Measurements from ENCODE around the gene ARHGEF3. TPM values are rescaled to one million over a fixed set of nuclear protein-coding genes. Genes with fewer than 3 reads are reported as not detected.
A peak's percentile ranks its signal among the peaks of the same experiment; 100 is the strongest.
"Not testable (repeated sequence)": the region's sequence is repeated elsewhere in the genome, so short reads cannot be mapped to it uniquely, and the experiment has no call there.

Gene ARHGEF3
- total and polyA plus RNA-seq, 3 experiments from 2014 or later = 55.1 to 110 (median 56.6) TPM

DNA sequence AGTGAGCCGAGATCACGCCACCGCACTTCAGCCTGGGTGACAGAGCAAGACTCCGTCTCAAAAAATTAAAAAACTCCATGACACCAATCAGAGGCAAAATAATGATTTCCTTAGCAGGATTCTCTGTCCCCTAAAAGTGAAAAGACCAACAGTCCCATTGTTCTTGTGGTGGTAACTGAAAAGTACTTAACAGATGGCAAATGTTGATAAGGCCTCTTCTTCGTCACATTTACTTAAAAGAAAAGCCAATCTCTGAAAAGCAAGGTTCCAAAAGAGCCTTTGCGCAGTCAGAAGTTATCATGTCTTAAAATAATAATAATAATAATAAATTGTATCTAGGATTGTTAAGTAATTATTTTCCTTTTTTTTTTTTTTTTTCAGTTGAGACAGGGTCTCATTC is 62.7 kb downstream of the ARHGEF3 start:
- Histone ChIP-seq H3K36me3 (ENCODE audit: insufficient read depth, low read length) (peaks cover 38% of the 10 kb centered on the region), H3K4me3 (ENCODE audit: low read length) (no peak overlapping the region), H3K27me3 (ENCODE audit: insufficient read depth, low read length, poor library complexity, severe bottlenecking) (no peaks in the 10 kb centered on the region), H3K27ac (ENCODE audit: low read depth, low read length) (no peak overlapping the region), H3K9me3 (ENCODE audit: low read length) (no peaks in the 10 kb centered on the region), H3K4me1 (ENCODE audit: insufficient read depth, low read length) (peaks cover 22% of the 10 kb centered on the region)
- H3K36me3 Mint-ChIP-seq = peaks cover 7 to 80% (median 18%) of the 10 kb centered on the region in 3 donors
- no peaks in the 10 kb centered on the region for H3K9me3 Mint-ChIP-seq
- ChIA-PET POLR2A (no interaction called here), CTCF (interaction anchor here (1.0 kb wide), 1 partner anchor 45 kb away, joined by 3 read pairs; no protein-coding TSS in a partner anchor)
- H3K4me1 Mint-ChIP-seq = peaks cover 40 to 78% (median 51%) of the 10 kb centered on the region in 3 donors
- peaks cover 0 to 2% of the 10 kb centered on the region in 2 donors for H3K27me3 Mint-ChIP-seq
- H3K27ac Mint-ChIP-seq = no peak overlapping the region
- DNase-seq = no peak
- H3K4me3 Mint-ChIP-seq = no peak overlapping the region

DNA sequence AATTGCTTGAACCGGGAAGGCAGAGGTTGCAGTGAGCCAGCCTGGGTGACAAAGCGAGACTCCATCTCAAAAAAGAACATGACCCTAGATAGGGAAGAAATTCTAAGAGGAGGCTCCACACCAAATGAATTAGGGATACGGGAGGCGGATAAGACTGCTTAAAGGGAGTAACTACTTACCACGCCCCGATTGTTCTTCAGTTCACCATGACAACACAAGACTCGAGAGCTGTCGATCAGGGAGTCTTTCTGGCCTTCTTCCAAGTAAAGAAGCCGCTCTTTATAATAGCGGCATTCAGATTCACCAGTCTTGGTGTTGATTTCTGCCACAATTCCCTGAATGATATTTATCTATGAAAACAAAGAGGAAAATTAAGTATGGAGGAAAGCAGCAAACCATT is 64.7 kb downstream of the ARHGEF3 start:
- Histone ChIP-seq H3K4me1 (ENCODE audit: insufficient read depth, low read length) (peaks cover 33% of the 10 kb centered on the region), H3K27ac (ENCODE audit: low read depth, low read length) (no peak overlapping the region), H3K27me3 (ENCODE audit: insufficient read depth, low read length, poor library complexity, severe bottlenecking) (no peaks in the 10 kb centered on the region), H3K4me3 (ENCODE audit: low read length) (no peak overlapping the region), H3K9me3 (ENCODE audit: low read length) (no peaks in the 10 kb centered on the region), H3K36me3 (ENCODE audit: insufficient read depth, low read length) (peaks cover 28% of the 10 kb centered on the region)
- DNase-seq = no peak
- Mint-ChIP-seq H3K36me3 (peaks cover 17 to 74% (median 19%) of the 10 kb centered on the region in 3 donors), H3K4me1 (peaks cover 34 to 73% (median 43%) of the 10 kb centered on the region in 3 donors), H3K27me3 (peaks cover 0 to 2% of the 10 kb centered on the region in 2 donors), H3K27ac (peak overlapping the region in 5 of 8 donors; percentile 3 to 66 (median 19)), H3K4me3 (peak overlapping the region in 1 of 7 donors; percentile 36), H3K9me3 (no peaks in the 10 kb centered on the region)
- ChIA-PET POLR2A (no interaction called here), CTCF (interaction anchor here (1.3 to 1.9 kb wide), 4 partner anchors 11 to 251 kb away, joined by 3 to 14 read pairs (median 5); no protein-coding TSS in a partner anchor)

DNA sequence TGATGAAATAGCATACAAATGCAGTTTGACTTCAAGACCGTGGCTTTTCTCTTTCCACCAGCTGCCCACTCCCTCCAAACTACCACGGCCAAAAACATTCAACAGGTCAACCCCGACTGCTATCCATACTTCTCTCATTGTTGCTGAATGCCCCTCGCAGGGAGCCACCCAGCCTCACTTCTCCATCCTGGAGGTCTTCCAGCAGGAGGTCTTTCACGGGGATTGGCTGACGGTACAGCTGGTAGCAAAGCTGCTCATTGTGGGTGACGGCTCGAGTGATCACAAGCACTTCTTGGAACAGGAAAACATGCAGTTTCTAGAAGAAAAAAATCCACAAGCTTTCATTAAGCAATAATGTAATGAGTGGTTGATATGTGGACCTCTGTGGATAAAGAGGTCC is 69.6 kb downstream of the ARHGEF3 start:
- H3K36me3 Mint-ChIP-seq = peaks cover 36 to 88% (median 43%) of the 10 kb centered on the region in 3 donors
- H3K4me1 ChIP-seq (ENCODE audit: insufficient read depth, low read length) = peaks cover 40% of the 10 kb centered on the region
- no peak overlapping the region for H3K4me3 ChIP-seq (ENCODE audit: low read length)
- CTCF ChIA-PET = interaction anchor here (1.2 to 3.2 kb wide), 2 partner anchors 29 to 67 kb away, joined by 3 to 12 read pairs; no protein-coding TSS in a partner anchor
- peaks cover 62% of the 10 kb centered on the region for H3K36me3 ChIP-seq (ENCODE audit: insufficient read depth, low read length)
- H3K9me3 ChIP-seq (ENCODE audit: low read length) = no peaks in the 10 kb centered on the region
- no peak for DNase-seq
- H3K4me1 Mint-ChIP-seq = peaks cover 57 to 77% (median 66%) of the 10 kb centered on the region in 3 donors
- H3K27ac Mint-ChIP-seq = peak overlapping the region; percentile 76 to 96 (median 94)
- H3K27me3 Mint-ChIP-seq = peaks cover 0 to 2% of the 10 kb centered on the region in 2 donors
- POLR2A ChIA-PET = interaction anchor here (1.1 kb wide), 2 partner anchors 51 to 69 kb away, joined by 4 to 6 read pairs; no protein-coding TSS in a partner anchor
- no peaks in the 10 kb centered on the region for H3K27me3 ChIP-seq (ENCODE audit: insufficient read depth, low read length, poor library complexity, severe bottlenecking)
- no peak overlapping the region for H3K27ac ChIP-seq (ENCODE audit: low read depth, low read length)
- H3K4me3 Mint-ChIP-seq = peak overlapping the region in 3 of 7 donors; percentile 67 to 86 (median 71)
- H3K9me3 Mint-ChIP-seq = no peaks in the 10 kb centered on the region

- Histone ChIP-seq H3K4me3 (ENCODE audit: low read length) (peak overlapping the region; percentile 26), H3K4me1 (ENCODE audit: insufficient read depth, low read length) (peaks cover 32% of the 10 kb centered on the region)
Measured at GRCh38 chr3:56725175-56725574, 76.6 kb downstream of the ARHGEF3 start.

DNA sequence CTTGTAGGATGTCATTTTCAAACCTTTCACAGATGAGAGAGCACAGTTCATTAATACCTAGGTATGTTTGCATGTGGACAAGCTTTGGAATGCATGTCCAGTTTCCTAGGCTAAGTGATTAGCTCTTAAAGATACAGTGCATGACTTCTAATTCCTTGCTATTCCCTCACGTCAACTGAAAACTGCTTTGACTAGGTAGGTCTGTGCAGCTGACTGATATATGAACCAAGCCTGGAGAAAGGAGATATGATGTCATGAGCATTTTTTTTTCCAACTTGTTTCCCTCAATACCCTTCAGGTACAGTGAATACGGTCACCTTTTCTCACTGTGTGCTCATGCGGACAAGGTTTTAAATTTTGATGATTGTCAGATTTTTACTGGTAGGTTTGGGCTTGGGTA is 77.1 kb downstream of the ARHGEF3 start:
- peak overlapping the region; percentile 13 to 82 (median 76) for H3K4me3 Mint-ChIP-seq
- peaks cover 41 to 69% (median 41%) of the 10 kb centered on the region in 3 donors for H3K36me3 Mint-ChIP-seq
- H3K4me1 ChIP-seq (ENCODE audit: insufficient read depth, low read length) = peaks cover 32% of the 10 kb centered on the region
- H3K27ac ChIP-seq (ENCODE audit: low read depth, low read length) = no peak overlapping the region
- H3K4me1 Mint-ChIP-seq = peaks cover 65 to 76% (median 72%) of the 10 kb centered on the region in 3 donors
- peaks cover 25% of the 10 kb centered on the region for H3K36me3 ChIP-seq (ENCODE audit: insufficient read depth, low read length)
- H3K4me3 ChIP-seq (ENCODE audit: low read length) = peak overlapping the region; percentile 26
- H3K27ac Mint-ChIP-seq = peak overlapping the region; percentile 77 to 96 (median 94)
- no peaks in the 10 kb centered on the region for H3K27me3 ChIP-seq (ENCODE audit: insufficient read depth, low read length, poor library complexity, severe bottlenecking)
- POLR2A ChIA-PET = interaction anchor here (0.5 to 2.3 kb wide), 7 partner anchors 15 to 76 kb away, joined by 3 to 17 read pairs (median 7); partner anchors contain the start of gene ARHGEF3
- no peak for DNase-seq
- H3K9me3 ChIP-seq (ENCODE audit: low read length) = no peaks in the 10 kb centered on the region
- H3K27me3 Mint-ChIP-seq = peaks cover 0 to 2% of the 10 kb centered on the region in 2 donors
- CTCF ChIA-PET = interaction anchor here (0.8 to 2.7 kb wide), 9 partner anchors 10 to 263 kb away, joined by 3 to 39 read pairs (median 6); partner anchors contain the start of gene ARHGEF3
- H3K9me3 Mint-ChIP-seq = no peaks in the 10 kb centered on the region

More at GRCh38 chr3:56725175-56725574, 76.6 kb downstream of the ARHGEF3 start:
- no peaks in the 10 kb centered on the region for H3K9me3 ChIP-seq (ENCODE audit: low read length)
- Mint-ChIP-seq H3K27me3 (no peaks in the 10 kb centered on the region), H3K4me1 (peaks cover 63 to 74% (median 67%) of the 10 kb centered on the region in 3 donors), H3K9me3 (no peaks in the 10 kb centered on the region), H3K27ac (peak overlapping the region; percentile 77 to 96 (median 94)), H3K36me3 (peaks cover 41 to 74% (median 42%) of the 10 kb centered on the region in 3 donors), H3K4me3 (peak overlapping the region; percentile 57 to 82 (median 76))
- CTCF ChIA-PET = interaction anchor here (0.8 to 2.7 kb wide), 9 partner anchors 9 to 263 kb away, joined by 3 to 39 read pairs (median 6); partner anchors contain the start of gene ARHGEF3
- POLR2A ChIA-PET = interaction anchor here (1.2 to 2.3 kb wide), 5 partner anchors 29 to 76 kb away, joined by 3 to 17 read pairs (median 7); partner anchors contain the start of gene ARHGEF3
- DNase-seq = peak; percentile 31 to 84 (median 64)
- no peak overlapping the region for H3K27ac ChIP-seq (ENCODE audit: low read depth, low read length)
- no peaks in the 10 kb centered on the region for H3K27me3 ChIP-seq (ENCODE audit: insufficient read depth, low read length, poor library complexity, severe bottlenecking)
- peaks cover 30% of the 10 kb centered on the region for H3K36me3 ChIP-seq (ENCODE audit: insufficient read depth, low read length)

GRCh38 chr3:56720849-56721248 is 80.9 kb downstream of the ARHGEF3 start:
- ChIA-PET CTCF (interaction anchor here (1.6 kb wide), 1 partner anchor 19 kb away, joined by 6 read pairs; no protein-coding TSS in a partner anchor), POLR2A (interaction anchor here (0.6 to 0.7 kb wide), 2 partner anchors 64 to 201 kb away, joined by 3 to 4 read pairs; no protein-coding TSS in a partner anchor)
- H3K4me1 ChIP-seq (ENCODE audit: insufficient read depth, low read length) = peaks cover 15% of the 10 kb centered on the region
- H3K9me3 ChIP-seq (ENCODE audit: low read length) = no peaks in the 10 kb centered on the region
- Mint-ChIP-seq H3K27me3 (peaks cover 0 to 2% of the 10 kb centered on the region in 2 donors), H3K4me1 (peaks cover 49 to 58% (median 52%) of the 10 kb centered on the region in 3 donors), H3K9me3 (no peaks in the 10 kb centered on the region), H3K27ac (peak overlapping the region in 5 of 8 donors; percentile 22 to 82 (median 66)), H3K36me3 (peaks cover 19 to 34% (median 21%) of the 10 kb centered on the region in 3 donors), H3K4me3 (no peak overlapping the region)
- H3K36me3 ChIP-seq (ENCODE audit: insufficient read depth, low read length) = no peaks in the 10 kb centered on the region
- no peaks in the 10 kb centered on the region for H3K27me3 ChIP-seq (ENCODE audit: insufficient read depth, low read length, poor library complexity, severe bottlenecking)
- no peak for DNase-seq
- H3K27ac ChIP-seq (ENCODE audit: low read depth, low read length) = no peak overlapping the region
- H3K4me3 ChIP-seq (ENCODE audit: low read length) = no peak overlapping the region

- H3K4me1 ChIP-seq (ENCODE audit: insufficient read depth, low read length); H3K27ac ChIP-seq (ENCODE audit: low read depth, low read length); H3K27me3 ChIP-seq (ENCODE audit: insufficient read depth, low read length, poor library complexity, severe bottlenecking); H3K27me3 Mint-ChIP-seq; H3K9me3 Mint-ChIP-seq; H3K9me3 ChIP-seq (ENCODE audit: low read length); H3K27ac Mint-ChIP-seq; DNase-seq; H3K4me3 ChIP-seq (ENCODE audit: low read length); H3K36me3 ChIP-seq (ENCODE audit: insufficient read depth, low read length); H3K4me3 Mint-ChIP-seq: not testable (repeated sequence)
- peaks cover 34 to 43% (median 36%) of the 10 kb centered on the region in 3 donors for H3K4me1 Mint-ChIP-seq
- peaks cover 12 to 22% (median 18%) of the 10 kb centered on the region in 3 donors for H3K36me3 Mint-ChIP-seq
- ChIA-PET CTCF (interaction anchor here (0.8 to 1.2 kb wide), 2 partner anchors 80 to 277 kb away, joined by 3 read pairs; no protein-coding TSS in a partner anchor), POLR2A (interaction anchor here (0.9 to 1.1 kb wide), 2 partner anchors 9 to 81 kb away, joined by 3 to 4 read pairs; no protein-coding TSS in a partner anchor)
Measured at GRCh38 chr3:56718809-56719208, 82.9 kb downstream of the ARHGEF3 start.

GRCh38 chr3:56711344-56711743 is 90.4 kb downstream of the ARHGEF3 start:
- peaks cover 0 to 6% (median 0%) of the 10 kb centered on the region in 5 donors for H3K9me3 Mint-ChIP-seq
- ChIA-PET POLR2A (no interaction called here), CTCF (interaction anchor here (1.0 kb wide), 1 partner anchor 88 kb away, joined by 7 read pairs; no protein-coding TSS in a partner anchor)
- Histone ChIP-seq H3K27ac (ENCODE audit: low read depth, low read length) (no peak overlapping the region), H3K36me3 (ENCODE audit: insufficient read depth, low read length) (no peaks in the 10 kb centered on the region), H3K4me1 (ENCODE audit: insufficient read depth, low read length) (no peaks in the 10 kb centered on the region), H3K4me3 (ENCODE audit: low read length) (no peak overlapping the region), H3K9me3 (ENCODE audit: low read length) (no peaks in the 10 kb centered on the region), H3K27me3 (ENCODE audit: insufficient read depth, low read length, poor library complexity, severe bottlenecking) (no peaks in the 10 kb centered on the region)
- no peak overlapping the region for H3K4me3 Mint-ChIP-seq
- DNase-seq = no peak
- H3K27ac Mint-ChIP-seq = peak overlapping the region in 1 of 8 donors; percentile 9
- peaks cover 0 to 10% (median 0%) of the 10 kb centered on the region in 3 donors for H3K36me3 Mint-ChIP-seq
- peaks cover 3 to 12% (median 6%) of the 10 kb centered on the region in 3 donors for H3K4me1 Mint-ChIP-seq
- H3K27me3 Mint-ChIP-seq = no peaks in the 10 kb centered on the region
